ENCODE results near the gene NHLH1. TPM values are rescaled to one million over a fixed set of nuclear protein-coding genes. Genes with fewer than 3 reads are reported as not detected.
A peak's percentile ranks its signal among the peaks of the same experiment; 100 is the strongest.

Gene NHLH1
- polyA plus RNA-seq, 3 donors, result 1.0 TPM; not detected in 2

GRCh38 chr1:160325252-160325651 is 41.6 kb upstream of the NHLH1 start:
- 100% methylated on average over 1 of the region's 4 CpGs for WGBS (ENCODE audit: insufficient coverage)
- H2AFZ ChIP-seq (ENCODE audit: insufficient read depth, low read depth, low read length, poor library complexity, severe bottlenecking), result no peak overlapping the region
- no peak overlapping the region for H3K4me2 ChIP-seq (replicated peaks; ENCODE audit: extremely low read depth, low read length, poor library complexity, severe bottlenecking)
- no peak overlapping the region for H3K4me3 ChIP-seq (replicated peaks in 1 of 3; ENCODE audit: low read depth in 2 of 3, low read length in 3 of 3)
- H3K4me1 ChIP-seq (ENCODE audit: control insufficient read depth in 1 of 2, insufficient read depth in 2 of 2, low read length in 2 of 2), result no peaks in the 10 kb centered on the region
- DNase-seq, result no peak
- Mint-ChIP-seq H3K27me3 (ENCODE audit: low read depth in 3 of 3) (no peaks in the 10 kb centered on the region), H3K27ac (peak overlapping the region in 2 of 7 donors; percentile 4 to 12), H3K4me3 (no peak overlapping the region), H3K4me1 (peaks cover 2% of the 10 kb centered on the region), H3K9me3 (peaks cover 0 to 3% (median 0%) of the 10 kb centered on the region in 7 donors), H3K36me3 (peaks cover 77 to 95% of the 10 kb centered on the region in 2 donors)
- peaks cover 90 to 99% of the 10 kb centered on the region in 2 donors for H3K36me3 ChIP-seq (replicated peaks in 1 of 2; ENCODE audit: control insufficient read depth in 1 of 2, insufficient read depth in 2 of 2, low read length in 2 of 2)
- H3K9me3 ChIP-seq (replicated peaks in 1 of 2; ENCODE audit: control insufficient read depth in 1 of 2, insufficient read depth in 1 of 2, low read length in 2 of 2), result no peaks in the 10 kb centered on the region
- peaks cover 34% of the 10 kb centered on the region for H3K79me2 ChIP-seq (ENCODE audit: insufficient read depth, low read length)
- peak overlapping the region in 1 of 2 donors; percentile 3 for H3K27ac ChIP-seq (ENCODE audit: low read depth in 1 of 2, low read length in 2 of 2)
- peaks cover 90% of the 10 kb centered on the region for H4K20me1 ChIP-seq (ENCODE audit: insufficient read depth, low read length)
- intact Hi-C loops (cut with micrococcal nuclease), result no loop called here
- no peak for TF ChIP-seq CTCF (IDR thresholded peaks at IDR 0.05)
- H3K27me3 ChIP-seq (ENCODE audit: control insufficient read depth in 2 of 2, insufficient read depth in 2 of 2, low read length in 2 of 2), result no peaks in the 10 kb centered on the region
- H3K9ac ChIP-seq (ENCODE audit: insufficient read depth, low read length, poor library complexity, severe bottlenecking), result no peak overlapping the region

- no peak overlapping the region for H3K4me3 Mint-ChIP-seq
- H3K9ac ChIP-seq (ENCODE audit: insufficient read depth, low read length, poor library complexity, severe bottlenecking), result no peak overlapping the region
- WGBS (ENCODE audit: insufficient coverage), result no CpG with 5 or more reads among the region's 5 CpGs
- H3K36me3 ChIP-seq (replicated peaks in 1 of 2; ENCODE audit: control insufficient read depth in 1 of 2, insufficient read depth in 2 of 2, low read length in 2 of 2), result peaks cover 96 to 99% of the 10 kb centered on the region in 2 donors
- peaks cover 79 to 95% of the 10 kb centered on the region in 2 donors for H3K36me3 Mint-ChIP-seq
- no peak overlapping the region for H3K27ac Mint-ChIP-seq
- H3K4me2 ChIP-seq (replicated peaks; ENCODE audit: extremely low read depth, low read length, poor library complexity, severe bottlenecking), result no peak overlapping the region
- peaks cover 89% of the 10 kb centered on the region for H4K20me1 ChIP-seq (ENCODE audit: insufficient read depth, low read length)
- no peaks in the 10 kb centered on the region for H3K27me3 ChIP-seq (ENCODE audit: control insufficient read depth in 2 of 2, insufficient read depth in 2 of 2, low read length in 2 of 2)
- no peak for DNase-seq
- H3K27ac ChIP-seq (ENCODE audit: low read depth in 1 of 2, low read length in 2 of 2), result no peak overlapping the region
- H2AFZ ChIP-seq (ENCODE audit: insufficient read depth, low read depth, low read length, poor library complexity, severe bottlenecking), result no peak overlapping the region
- intact Hi-C loops (cut with micrococcal nuclease), result no loop called here
- H3K27me3 Mint-ChIP-seq (ENCODE audit: low read depth in 3 of 3), result no peaks in the 10 kb centered on the region
- H3K79me2 ChIP-seq (ENCODE audit: insufficient read depth, low read length), result peaks cover 25% of the 10 kb centered on the region
- no peak for TF ChIP-seq CTCF (IDR thresholded peaks at IDR 0.05)
- H3K4me1 Mint-ChIP-seq, result peaks cover 2% of the 10 kb centered on the region
- no peaks in the 10 kb centered on the region for H3K4me1 ChIP-seq (ENCODE audit: control insufficient read depth in 1 of 2, insufficient read depth in 2 of 2, low read length in 2 of 2)
- H3K9me3 ChIP-seq (replicated peaks in 1 of 2; ENCODE audit: control insufficient read depth in 1 of 2, insufficient read depth in 1 of 2, low read length in 2 of 2), result no peaks in the 10 kb centered on the region
- H3K4me3 ChIP-seq (replicated peaks in 1 of 3; ENCODE audit: low read depth in 2 of 3, low read length in 3 of 3), result no peak overlapping the region
- peaks cover 0 to 3% (median 0%) of the 10 kb centered on the region in 7 donors for H3K9me3 Mint-ChIP-seq
Measured at GRCh38 chr1:160326418-160326817, 40.5 kb upstream of the NHLH1 start.

Measured in CD14-positive monocyte (primary cell).